H1 (cell line): ENCODE measurements around the gene ADORA1. TPM values are rescaled to one million over a fixed set of nuclear protein-coding genes. Genes with fewer than 3 reads are reported as not detected.

Experiments used
- CTCF ChIA-PET: fragments of 300-600 bp; sonication (Branson Sonifier 250); formaldehyde crosslinking; loops from one replicate; lab custom pipeline; 2021; ENCODE audit not compliant: partially characterized antibody; lab: Charles Lee
- POLR2A ChIA-PET: fragments of 300-600 bp; sonication (Branson Sonifier 250); formaldehyde crosslinking; loops from one replicate; lab custom pipeline; 2021; ENCODE audit warnings: inconsistent platforms; ENCODE audit not compliant: partially characterized antibody; lab: Charles Lee
- DNase-seq, 2 experiments: peaks; one replicate each; pipeline versions ENCODE4 v3.0.0 to v3.0.0-alpha.2; 2010 to 2022; ENCODE audit warnings: low spot score in 2 of 2, low read depth in 1 of 2, mixed read lengths in 1 of 2
- FAIRE-seq: peaks from 2 replicates; lab custom pipeline; 2011; peaks lifted over from hg19 to GRCh38; lab: Jason Lieb, UNC
- H2AFZ ChIP-seq: 2 replicates; pipeline ENCODE4 v1.8.1; 2012; ENCODE audit warnings: low read length, inconsistent platforms
- H2AK5ac ChIP-seq: 2 replicates; pipeline ENCODE4 v1.6.1; 2013; ENCODE audit warnings: low read depth, low read length
- H2BK120ac ChIP-seq: replicated peaks from 2 replicates; pipeline ENCODE3; 2013; ENCODE audit warnings: low read depth, low read length, inconsistent platforms
- H2BK12ac ChIP-seq: 2 replicates; pipeline ENCODE4 v1.6.1; 2013; ENCODE audit warnings: low read depth, low read length
- H2BK15ac ChIP-seq: 2 replicates; pipeline ENCODE4 v1.6.1; 2013; ENCODE audit warnings: low read length
- H2BK20ac ChIP-seq: 2 replicates; pipeline ENCODE4 v1.6.1; 2013; ENCODE audit warnings: low read length
- H2BK5ac ChIP-seq: 2 replicates; pipeline ENCODE4 v1.6.1; 2013; ENCODE audit warnings: low read depth, low read length
- H3K14ac ChIP-seq: 2 replicates; pipeline ENCODE4 v1.6.1; 2013; ENCODE audit warnings: inconsistent platforms; ENCODE audit not compliant: insufficient read length
- H3K18ac ChIP-seq: 2 replicates; pipeline ENCODE4 v1.6.1; 2013; ENCODE audit warnings: low read length; ENCODE audit errors: extremely low read depth
- H3K23ac ChIP-seq: 2 replicates; pipeline ENCODE4 v1.6.1; 2013; ENCODE audit warnings: inconsistent platforms; ENCODE audit not compliant: insufficient read length
- H3K23me2 ChIP-seq: 2 replicates; pipeline ENCODE4 v1.6.1; 2013; ENCODE audit warnings: low read depth, low read length
- H3K27ac ChIP-seq: 2 replicates; pipeline ENCODE4 v1.6.1; 2011; ENCODE audit warnings: low read depth, low read length, inconsistent platforms
- H3K27me3 ChIP-seq, 4 experiments: replicated peaks in 1 of 4; 1 replicate in 1 of 4; 2 replicates in 3 of 4; pipeline versions ENCODE4 v1.6.1 to v1.8.1; 2011 to 2013; ENCODE audit warnings: low read length in 3 of 4, mild to moderate bottlenecking in 3 of 4, inconsistent platforms in 2 of 4, mixed read lengths in 2 of 4, moderate library complexity in 1 of 4; ENCODE audit not compliant: control insufficient read depth in 3 of 4, insufficient read depth in 3 of 4; ENCODE audit errors: extremely low read depth in 1 of 4
- H3K36me3 ChIP-seq, 4 experiments: 2 replicates each; pipeline versions ENCODE4 v1.6.1 to v1.8.1; 2011 to 2013; ENCODE audit warnings: mild to moderate bottlenecking in 4 of 4, low read length in 3 of 4, moderate library complexity in 2 of 4, control low read depth in 1 of 4, inconsistent platforms in 1 of 4; ENCODE audit not compliant: insufficient read depth in 4 of 4, control insufficient read depth in 2 of 4
- H3K4ac ChIP-seq: replicated peaks from 2 replicates; pipeline ENCODE3; 2013; ENCODE audit warnings: low read length, low read depth, mixed read lengths, inconsistent platforms; ENCODE audit not compliant: insufficient read length
- H3K4me1 ChIP-seq, 4 experiments: replicated peaks in 1 of 4; 1 replicate in 1 of 4; 2 replicates in 3 of 4; pipeline versions ENCODE4 v1.6.1 to v1.8.1; 2011 to 2013; ENCODE audit warnings: low read length in 3 of 4, inconsistent platforms in 2 of 4, mixed read lengths in 1 of 4; ENCODE audit not compliant: insufficient read depth in 4 of 4, control insufficient read depth in 3 of 4
- H3K4me2 ChIP-seq, 2 experiments: 2 replicates each; pipeline versions ENCODE4 v1.6.1 to v1.8.1; 2011 to 2013; ENCODE audit warnings: low read depth in 2 of 2, low read length in 2 of 2, control low read depth in 1 of 2, inconsistent platforms in 1 of 2, mild to moderate bottlenecking in 1 of 2; ENCODE audit not compliant: insufficient read depth in 1 of 2
- H3K4me3 ChIP-seq, 4 experiments: fragments of 200-600, 300-600 bp in 1 of 4; sonication (generic), shearing (Covaris generic), sonication (Bioruptor Twin) in 1 of 4; 2 replicates each; pipeline versions ENCODE4 v1.5.1 to v1.8.1; 2011 to 2016; ENCODE audit warnings: low read length in 4 of 4, low read depth in 3 of 4, control low read depth in 2 of 4, inconsistent platforms in 2 of 4, mild to moderate bottlenecking in 2 of 4, mixed read lengths in 1 of 4, moderate library complexity in 1 of 4; ENCODE audit not compliant: insufficient read depth in 2 of 4; ENCODE audit errors: extremely low read depth in 1 of 4
- H3K56ac ChIP-seq: replicated peaks from 2 replicates; pipeline ENCODE3; 2013; ENCODE audit warnings: low read depth, mild to moderate bottlenecking, mixed read lengths, low read length, inconsistent platforms; ENCODE audit not compliant: insufficient read length
- H3K79me1 ChIP-seq: 2 replicates; pipeline ENCODE4 v1.6.1; 2013; ENCODE audit warnings: low read depth, low read length, control low read depth
- H3K79me2 ChIP-seq, 2 experiments: 2 replicates each; pipeline versions ENCODE4 v1.6.1 to v1.8.1; 2012 to 2013; ENCODE audit warnings: low read length in 2 of 2, mild to moderate bottlenecking in 2 of 2, inconsistent platforms in 1 of 2; ENCODE audit not compliant: insufficient read depth in 2 of 2, control insufficient read depth in 1 of 2
- H3K9ac ChIP-seq, 4 experiments: replicated peaks in 1 of 4; 1 replicate in 1 of 4; 2 replicates in 3 of 4; pipeline versions ENCODE4 v1.6.1 to v1.8.1; 2011 to 2013; ENCODE audit warnings: low read depth in 3 of 4, low read length in 3 of 4, control low read depth in 2 of 4, mild to moderate bottlenecking in 2 of 4, moderate library complexity in 2 of 4, inconsistent platforms in 1 of 4; ENCODE audit errors: extremely low read depth in 1 of 4
- H3K9me3 ChIP-seq, 2 experiments: 2 replicates each; pipeline versions ENCODE4 v1.6.1 to v1.8.1; 2012 to 2013; ENCODE audit warnings: mild to moderate bottlenecking in 2 of 2, moderate library complexity in 2 of 2, control low read depth in 1 of 2, inconsistent platforms in 1 of 2, low read depth in 1 of 2, low read length in 1 of 2, mixed read lengths in 1 of 2; ENCODE audit not compliant: insufficient read depth in 2 of 2
- H4K20me1 ChIP-seq, 2 experiments: replicated peaks in 1 of 2; 2 replicates each; pipeline versions ENCODE3 to v1.8.1; 2011 to 2013; ENCODE audit warnings: inconsistent platforms in 2 of 2, low read length in 2 of 2, mild to moderate bottlenecking in 1 of 2; ENCODE audit not compliant: insufficient read depth in 2 of 2, control insufficient read depth in 1 of 2
- H4K5ac ChIP-seq: 2 replicates; pipeline ENCODE4 v1.6.1; 2013; ENCODE audit warnings: low read length, low read depth, mixed read lengths, inconsistent platforms; ENCODE audit not compliant: insufficient read length
- H4K8ac ChIP-seq: 2 replicates; pipeline ENCODE4 v1.8.0; 2013; ENCODE audit warnings: mild to moderate bottlenecking, moderate library complexity, low read length, inconsistent platforms; ENCODE audit not compliant: insufficient read depth; ENCODE audit errors: extremely low read depth
- H4K91ac ChIP-seq: replicated peaks from 2 replicates; pipeline ENCODE3; 2013; ENCODE audit warnings: low read length, mixed read lengths, inconsistent platforms; ENCODE audit not compliant: insufficient read length
- ASH2L ChIP-seq: fragments of 200-600, 300-600 bp; sonication (generic); IDR thresholded peaks from one replicate; pipeline ENCODE4 v1.7.1; 2017; ENCODE audit warnings: low read length
- CHD1 ChIP-seq: IDR thresholded peaks from 2 replicates; pipeline ENCODE4 v1.6.1; 2012; ENCODE audit warnings: low read depth, low read length, improper control_type of control experiment
- GABPA ChIP-seq: IDR thresholded peaks from 2 replicates; pipeline ENCODE4 v1.6.1; 2011; ENCODE audit warnings: mild to moderate bottlenecking, low read length, moderate library complexity, borderline replicate concordance; ENCODE audit not compliant: insufficient read depth
- KDM1A ChIP-seq: fragments of 200-600, 300-600 bp; sonication (generic); IDR thresholded peaks from 2 replicates; pipeline ENCODE4 v1.7.1; 2016; ENCODE audit warnings: mild to moderate bottlenecking, low read length, borderline replicate concordance
- KDM4A ChIP-seq: IDR thresholded peaks from one replicate; pipeline ENCODE4 v1.7.1; 2012; ENCODE audit warnings: low read depth, mild to moderate bottlenecking, moderate library complexity, low read length, inconsistent platforms; ENCODE audit not compliant: severe bottlenecking
- PHF8 ChIP-seq: fragments of 200-600 bp; sonication (generic); conservative IDR thresholded peaks from 2 replicates; pipeline ENCODE4 v1.7.1; 2012; ENCODE audit warnings: low read depth, mild to moderate bottlenecking, inconsistent platforms, low read length, moderate library complexity
- RFX5 ChIP-seq: IDR thresholded peaks from 2 replicates; pipeline ENCODE4 v1.6.1; 2011; ENCODE audit warnings: low read depth, low read length, improper control_type of control experiment, borderline replicate concordance
- RXRA ChIP-seq: IDR thresholded peaks from 2 replicates; pipeline ENCODE4 v1.6.1; 2011; ENCODE audit warnings: low read depth, mild to moderate bottlenecking, low read length, moderate library complexity; ENCODE audit not compliant: insufficient read depth
- SP4 ChIP-seq: IDR thresholded peaks from 2 replicates; pipeline ENCODE4 v1.6.1; 2012; ENCODE audit warnings: low read length, inconsistent platforms
- TAF7 ChIP-seq: optimal IDR thresholded peaks from 2 replicates; pipeline ENCODE3; 2011; ENCODE audit warnings: low read depth, mild to moderate bottlenecking, inconsistent platforms, low read length, moderate library complexity, borderline replicate concordance
- WGBS, 2 experiments: shearing (Covaris generic) in 1 of 2; methylation state at CpG; one replicate each; pipeline versions ENCODE4 v1.1.6 to v1.1.7; 2013 to 2015; ENCODE audit warnings: low lambda C conversion rate in 2 of 2, mixed read lengths in 2 of 2, inconsistent platforms in 1 of 2, low coverage in 1 of 2, missing lambda C conversion rate in 1 of 2; ENCODE audit not compliant: insufficient replicate concordance in 2 of 2, insufficient coverage in 1 of 2, insufficient read length in 1 of 2; ENCODE audit errors: extremely low coverage in 1 of 2, missing lambda C conversion rate in 1 of 2; 5-methylcytosine and 5-hydroxymethylcytosine counted together
- polyA plus RNA-seq, 7 experiments: library from polyadenylated mRNA; depleted of rRNA in 3 of 7; stranded (reverse) in 5 of 7; unstranded in 2 of 7; fragments of >200 nt in 5 of 7; fragments of 200-250 nt in 2 of 7; gene quantifications; 1 replicate in 5 of 7; 2 replicates in 1 of 7; 4 replicates in 1 of 7; pipeline versions ENCODE4 v1.2.1 to v1.2.3, GENCODE V29; 2011 to 2013; ENCODE audit warnings: missing spikeins in 2 of 7, mixed read lengths in 2 of 7
- total RNA-seq: library from RNA; stranded (reverse); fragmentation: NEBNext Ultra II Directional; extraction: Animal tissue kit (Norgen Biotek cat#: 25700); gene quantifications from 2 replicates; pipeline ENCODE4 v1.2.1, GENCODE V29; 2021
- TF ChIP-seq, protein P1 (sequence below): IDR thresholded peaks from 2 replicates; pipeline ENCODE4 v1.6.1; 2012; ENCODE audit warnings: inconsistent platforms

The ADORA1 gene
- total and polyA plus RNA-seq, 2 of the 8 experiments (the other 6 are each of a cell fraction or from before 2014, with no cell fraction given), result 3.3 to 6.7 TPM

DNA sequence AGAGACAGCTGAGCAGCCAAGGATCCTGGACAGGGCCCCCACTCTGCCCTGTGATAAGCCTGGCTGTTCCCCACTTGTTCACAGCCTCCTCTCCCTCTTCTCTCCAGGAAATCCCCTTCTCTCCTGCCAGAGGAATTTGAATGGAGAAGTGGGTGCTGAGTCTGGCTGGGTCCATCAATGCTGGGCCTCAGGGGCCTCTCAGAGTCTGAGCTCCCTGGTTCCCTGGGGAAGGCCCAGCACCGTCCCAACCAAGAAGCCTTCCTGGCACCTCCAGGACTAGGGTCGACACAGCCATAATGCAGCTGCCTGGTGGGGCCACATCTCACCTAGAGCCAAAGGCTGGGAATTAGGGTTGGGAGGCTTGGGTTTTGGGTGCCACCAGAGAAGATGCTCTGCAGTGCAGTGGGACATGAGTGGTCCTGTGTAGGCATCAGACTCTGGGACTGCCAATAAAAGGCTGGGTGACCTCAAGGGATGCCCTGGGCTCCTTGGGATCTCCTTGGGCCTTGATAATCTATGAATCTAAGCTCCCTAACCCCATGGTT is 45.6 kb downstream of the ADORA1 start:
- Histone ChIP-seq H3K14ac (no peak overlapping the region), H4K20me1 (no peaks in the 10 kb centered on the region), H3K9ac (no peak overlapping the region), H3K27me3 (no peaks in the 10 kb centered on the region), H3K4me2 (no peak overlapping the region)
- DNase-seq, result no peak
- TF ChIP-seq, protein P1, sequence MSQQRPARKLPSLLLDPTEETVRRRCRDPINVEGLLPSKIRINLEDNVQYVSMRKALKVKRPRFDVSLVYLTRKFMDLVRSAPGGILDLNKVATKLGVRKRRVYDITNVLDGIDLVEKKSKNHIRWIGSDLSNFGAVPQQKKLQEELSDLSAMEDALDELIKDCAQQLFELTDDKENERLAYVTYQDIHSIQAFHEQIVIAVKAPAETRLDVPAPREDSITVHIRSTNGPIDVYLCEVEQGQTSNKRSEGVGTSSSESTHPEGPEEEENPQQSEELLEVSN, result no peak
- TF ChIP-seq RFX5 (no peak), RXRA (no peak), CHD1 (no peak), ASH2L (no peak), TAF7 (no peak), PHF8 (no peak), KDM4A (no peak), SP4 (no peak), GABPA (no peak), KDM1A (no peak)
- TF ChIP-seq, all 59 proteins: peak for 0
- H3K36me3 ChIP-seq, result no peaks in the 10 kb centered on the region
- no peak overlapping the region for H2AFZ ChIP-seq
- no peaks in the 10 kb centered on the region for H3K79me1 ChIP-seq
- H2BK15ac ChIP-seq, result 0 out of 2 replicates have a peak overlapping the region, but pooled peaks have one; percentile 72
- H3K23ac ChIP-seq, result no peak overlapping the region
- no peak overlapping the region for H2AK5ac ChIP-seq
- no peak overlapping the region for H3K4ac ChIP-seq
- ChIA-PET POLR2A (interaction anchor here (1.1 to 1.6 kb wide), 3 partner anchors 55 to 134 kb away, joined by 3 to 6 read pairs (median 3); no protein-coding TSS in a partner anchor), CTCF (interaction anchor here (0.6 to 16.8 kb wide), 41 partner anchors 9 to 474 kb away, joined by 3 to 511 read pairs (median 7); partner anchors contain the start of genes ADORA1, CHI3L1 and MYOG)
- no peaks in the 10 kb centered on the region for H3K9me3 ChIP-seq
- no peak overlapping the region for H2BK5ac ChIP-seq
- H3K79me2 ChIP-seq, result no peaks in the 10 kb centered on the region
- H3K27ac ChIP-seq, result no peak overlapping the region
- peaks cover 0 to 7% (median 2%) of the 10 kb centered on the region in 4 experiments; a peak in 4 of 7 replicates for H3K4me1 ChIP-seq
- no peak overlapping the region for H2BK12ac ChIP-seq
- no peak overlapping the region for H4K8ac ChIP-seq
- H4K91ac ChIP-seq, result no peak overlapping the region
- H2BK20ac ChIP-seq, result no peak overlapping the region
- H3K4me3 ChIP-seq, result no peak overlapping the region
- no peak overlapping the region for H4K5ac ChIP-seq
- H2BK120ac ChIP-seq, result no peak overlapping the region
- no peak overlapping the region for H3K18ac ChIP-seq
- no peak overlapping the region for H3K56ac ChIP-seq
- FAIRE-seq, result no peak
- no peaks in the 10 kb centered on the region for H3K23me2 ChIP-seq
- WGBS, 2 experiments, result 63% methylated on average over 1 of the region's 2 CpGs; no CpG with 5 or more reads in 1 of the 2 experiments
